DMS114 treated with DMSO at 0.1 percent for 48 hours (cell line): ENCODE results near the gene FDX2.
A peak's percentile ranks its signal among the peaks of the same experiment; 100 is the strongest.
"Not testable (repeated sequence)": the region's sequence is repeated elsewhere in the genome, so short reads cannot be mapped to it uniquely, and the experiment has no call there.

Experiments used
- DNase-seq: peaks from one replicate; lab custom pipeline; 2025; ENCODE audit not compliant: unreplicated experiment; lab: John Stamatoyannopoulos, UW

FDX2 gene

GRCh38 chr19:10284065-10284959, 31.5 kb downstream of the FDX2 start:
- no peak for DNase-seq

DNA sequence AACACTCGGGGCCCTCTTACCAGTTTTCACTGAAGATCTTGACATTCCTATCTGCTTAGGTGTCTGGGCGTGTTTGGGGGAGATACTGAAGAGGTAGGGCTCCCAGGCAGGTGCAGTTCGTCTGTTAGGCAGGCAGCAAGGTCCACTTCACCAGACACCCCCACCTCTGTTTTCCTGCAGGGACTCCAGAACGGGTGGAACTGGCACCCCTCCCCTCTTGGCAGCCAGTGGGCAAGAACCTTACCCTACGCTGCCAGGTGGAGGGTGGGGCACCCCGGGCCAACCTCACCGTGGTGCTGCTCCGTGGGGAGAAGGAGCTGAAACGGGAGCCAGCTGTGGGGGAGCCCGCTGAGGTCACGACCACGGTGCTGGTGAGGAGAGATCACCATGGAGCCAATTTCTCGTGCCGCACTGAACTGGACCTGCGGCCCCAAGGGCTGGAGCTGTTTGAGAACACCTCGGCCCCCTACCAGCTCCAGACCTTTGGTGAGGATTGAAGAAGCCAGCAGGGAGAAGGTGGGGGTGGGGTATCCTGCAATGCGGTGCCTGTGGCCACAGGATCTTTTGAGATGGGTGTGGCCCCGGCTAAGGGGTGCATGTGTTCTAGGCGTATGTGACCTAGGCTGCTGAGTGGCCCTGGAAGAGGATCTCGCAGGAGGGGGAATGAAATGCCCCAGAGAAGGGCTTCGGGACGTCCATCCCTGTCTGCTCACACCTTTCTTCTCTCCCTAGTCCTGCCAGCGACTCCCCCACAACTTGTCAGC, 32.3 kb downstream of the FDX2 start:
- DNase-seq: no peak

DNA sequence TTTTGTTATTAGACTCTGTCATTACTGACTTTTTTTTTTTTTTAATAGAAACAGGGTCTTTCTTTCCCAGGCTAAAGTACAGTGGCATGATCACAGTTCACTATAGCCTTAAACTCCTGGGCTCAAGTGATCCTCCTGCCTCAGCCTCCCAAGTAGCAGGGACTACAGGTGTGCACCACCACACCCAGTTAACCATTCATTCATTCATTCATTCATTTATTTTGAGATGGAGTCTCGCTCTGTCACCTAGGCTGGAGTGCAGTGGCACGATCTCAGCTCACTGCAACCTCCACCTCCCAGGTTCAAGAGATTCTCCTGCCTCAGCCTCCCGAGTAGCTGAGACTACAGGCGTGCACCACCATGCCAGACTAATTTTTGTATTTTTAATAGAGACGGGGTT, 33.8 kb downstream of the FDX2 start:
- DNase-seq: not testable (repeated sequence)

GRCh38 chr19:10279737-10280442, 35.9 kb downstream of the FDX2 start:
- no peak for DNase-seq

DNA sequence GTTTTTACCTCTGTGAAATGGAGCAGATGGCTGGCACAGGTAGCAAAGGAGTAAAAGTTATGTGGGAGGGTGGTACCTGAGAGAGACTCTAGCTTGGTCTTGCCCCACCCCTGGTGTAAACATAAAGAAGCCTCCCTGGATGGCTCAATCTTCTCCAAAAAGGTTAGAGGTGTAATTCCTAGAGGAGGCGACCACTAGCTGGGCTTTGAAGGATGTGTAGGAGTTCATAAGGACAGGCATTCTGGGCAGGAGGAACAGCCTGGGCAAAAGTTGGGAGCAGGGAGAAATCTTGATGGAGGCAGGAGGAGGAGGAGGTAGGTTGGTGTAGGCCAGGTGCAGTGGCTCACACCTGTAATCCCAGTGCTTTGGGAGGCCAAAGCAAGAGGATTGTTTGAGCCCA, 36.9 kb downstream of the FDX2 start:
- DNase-seq: no peak

DNA sequence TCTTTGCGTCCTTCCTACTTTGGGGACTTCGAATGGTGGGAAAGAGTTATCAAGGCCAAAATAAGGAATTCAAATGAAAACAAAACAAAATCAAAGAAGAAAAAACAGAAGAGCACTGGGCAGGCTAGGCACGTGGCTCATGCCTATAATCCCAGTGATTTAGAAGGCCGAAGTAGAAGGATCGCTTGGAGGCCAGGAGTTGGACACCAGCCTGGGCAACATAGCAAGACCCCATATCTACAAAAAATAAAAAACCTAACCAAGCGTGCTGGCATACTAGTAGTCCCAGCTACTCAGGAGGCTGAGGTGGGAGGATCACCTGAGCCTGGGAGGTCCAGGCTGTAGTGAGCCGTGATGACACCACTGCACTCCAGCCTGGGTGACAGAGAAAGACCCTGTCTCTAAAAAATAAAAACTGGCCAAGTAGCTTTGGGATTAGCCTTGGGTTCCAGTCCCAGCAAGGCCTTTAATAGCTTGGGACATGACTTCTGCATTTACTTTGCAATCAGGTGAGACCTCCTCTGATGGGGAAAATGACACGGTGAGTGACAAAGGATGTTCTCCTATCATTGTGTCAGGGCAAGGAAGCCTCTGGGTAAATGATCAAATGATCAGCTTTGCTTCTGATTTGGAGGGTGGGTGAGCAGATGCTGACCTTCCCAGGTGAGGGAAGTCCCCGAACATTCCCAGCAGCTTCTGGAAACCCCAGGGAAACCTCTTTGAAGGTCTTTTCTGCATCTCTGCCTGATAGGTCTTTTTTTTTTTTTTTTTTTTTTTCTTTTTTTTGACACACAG, 37.8 kb downstream of the FDX2 start:
- DNase-seq: no peak

GRCh38 chr19:10274589-10274988, 41.2 kb downstream of the FDX2 start:
- DNase-seq: no peak

GRCh38 chr19:10271543-10272086, 44.2 kb downstream of the FDX2 start:
- DNase-seq: no peak

GRCh38 chr19:10270616-10271394, 45.0 kb downstream of the FDX2 start, which contains the start of gene ICAM1:
TSS of gene ICAM1 (plus strand) at chr19:10271120. CDS start at chr19:10271160, 40 bp downstream.
- DNase-seq: no peak

- DNase-seq: no peak
Measured at GRCh38 chr19:10270180-10270615, 45.6 kb downstream of the FDX2 start.

DNA sequence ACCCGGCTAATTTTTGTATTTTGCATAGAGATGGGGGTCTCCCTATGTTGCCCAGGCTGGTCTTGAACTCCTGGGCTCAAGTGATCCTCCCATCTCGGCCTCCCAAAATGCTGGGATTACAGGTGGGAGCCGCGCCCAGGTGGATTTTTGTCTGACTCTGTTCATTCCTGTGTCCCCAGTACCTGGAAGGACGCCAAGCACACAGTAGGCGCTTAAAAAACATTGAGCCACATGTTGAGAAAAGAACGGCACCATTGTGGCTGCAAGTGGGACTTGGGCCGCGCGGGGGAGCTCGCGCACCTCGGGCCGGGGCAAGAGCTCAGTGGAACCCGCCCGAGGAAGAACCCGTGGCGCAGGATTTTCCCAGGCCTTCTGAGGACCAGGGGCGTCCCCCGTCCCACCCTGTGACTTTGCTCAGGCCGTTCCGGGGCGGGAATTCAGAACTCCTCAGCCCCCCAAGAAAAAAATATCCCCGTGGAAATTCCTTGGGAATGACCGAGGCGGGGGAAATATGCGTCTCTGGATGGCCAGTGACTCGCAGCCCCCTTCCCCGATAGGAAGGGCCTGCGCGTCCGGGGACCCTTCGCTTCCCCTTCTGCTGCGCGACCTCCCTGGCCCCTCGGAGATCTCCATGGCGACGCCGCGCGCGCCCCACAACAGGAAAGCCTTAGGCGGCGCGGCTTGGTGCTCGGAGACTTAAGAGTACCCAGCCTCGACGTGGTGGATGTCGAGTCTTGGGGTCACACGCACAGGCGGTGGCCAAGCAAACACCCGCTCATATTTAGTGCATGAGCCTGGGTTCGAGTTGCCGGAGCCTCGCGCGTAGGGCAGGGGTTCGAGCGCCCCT, 46.3 kb downstream of the FDX2 start:
- peak; percentile 41 for DNase-seq

DNA sequence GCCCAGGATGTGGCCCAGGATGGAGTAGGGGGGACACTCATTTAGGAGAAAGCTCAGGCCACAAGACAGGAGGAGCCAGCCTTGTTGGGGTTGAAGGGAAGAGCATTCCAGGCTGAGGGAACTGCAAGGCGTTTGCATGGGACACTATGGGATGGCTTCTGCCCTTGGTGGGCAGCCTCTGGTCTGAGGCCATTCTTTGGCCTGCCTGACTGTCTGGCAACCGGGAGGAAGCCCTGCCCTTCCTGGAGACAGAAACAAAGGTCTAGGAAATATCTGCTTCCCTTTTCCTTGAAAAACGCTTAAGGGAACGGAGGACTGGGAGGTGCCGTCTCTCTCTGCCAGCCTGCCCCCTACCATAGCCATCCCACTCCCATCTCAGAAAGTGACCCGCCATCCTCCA, 47.7 kb downstream of the FDX2 start:
- no peak for DNase-seq

DNA sequence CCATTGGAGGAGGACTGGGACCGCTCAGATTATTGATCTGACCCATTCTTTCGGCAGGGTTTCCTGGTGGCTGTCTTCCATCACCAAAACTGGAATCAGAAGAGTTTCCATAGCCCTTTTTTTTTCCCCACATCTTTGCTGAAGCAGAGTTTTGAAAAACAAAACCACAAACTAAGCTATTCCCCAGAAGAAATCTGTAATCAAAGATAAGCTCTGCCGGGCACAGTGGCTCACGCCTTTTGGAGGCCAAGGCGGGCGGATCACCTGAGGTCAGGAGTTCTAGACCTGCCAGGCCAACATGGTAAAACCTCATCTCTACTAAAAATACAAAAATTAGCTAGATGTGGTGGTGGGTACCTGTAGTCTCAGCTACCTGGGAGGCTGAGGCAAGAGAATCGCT, 49.1 kb downstream of the FDX2 start:
- no peak for DNase-seq

GRCh38 chr19:10262771-10263170, 53.0 kb downstream of the FDX2 start:
- no peak for DNase-seq

- no peak for DNase-seq
Measured at GRCh38 chr19:10260141-10260584, 55.7 kb downstream of the FDX2 start.
